Nephron progenitor cell (in vitro differentiated cells): Measurements from ENCODE around the gene TRIM15.

Experiments used
- DNase-seq: peaks from one replicate; pipeline ENCODE4 v3.0.0; 2021
- H3K27ac Mint-ChIP-seq: 2 replicates; pipeline ENCODE4 v1.8.0; 2021; ENCODE audit warnings: mild to moderate bottlenecking, moderate library complexity, mixed read lengths
- H3K27me3 Mint-ChIP-seq: 2 replicates; pipeline ENCODE4 v1.8.0; 2021; ENCODE audit warnings: mild to moderate bottlenecking, low read depth, mixed read lengths; ENCODE audit not compliant: poor library complexity
- H3K36me3 Mint-ChIP-seq: 2 replicates; pipeline ENCODE4 v1.8.0; 2021; ENCODE audit warnings: low read depth, mixed read lengths
- H3K4me1 Mint-ChIP-seq: 2 replicates; pipeline ENCODE4 v1.8.0; 2021; ENCODE audit warnings: mixed read lengths
- H3K4me3 Mint-ChIP-seq: 2 replicates; pipeline ENCODE4 v1.8.0; 2021; ENCODE audit warnings: mild to moderate bottlenecking, moderate library complexity, mixed read lengths
- H3K9me3 Mint-ChIP-seq: 2 replicates; pipeline ENCODE4 v1.8.0; 2021; ENCODE audit warnings: mild to moderate bottlenecking, moderate library complexity, mixed read lengths
- TF ChIP-seq, protein P1 (sequence below): fragments of 200-600 bp; sonication (generic); IDR thresholded peaks from 2 replicates; pipeline ENCODE4 v1.5.0; 2021; ENCODE audit warnings: antibody characterized with exemption

The TRIM15 gene

DNA sequence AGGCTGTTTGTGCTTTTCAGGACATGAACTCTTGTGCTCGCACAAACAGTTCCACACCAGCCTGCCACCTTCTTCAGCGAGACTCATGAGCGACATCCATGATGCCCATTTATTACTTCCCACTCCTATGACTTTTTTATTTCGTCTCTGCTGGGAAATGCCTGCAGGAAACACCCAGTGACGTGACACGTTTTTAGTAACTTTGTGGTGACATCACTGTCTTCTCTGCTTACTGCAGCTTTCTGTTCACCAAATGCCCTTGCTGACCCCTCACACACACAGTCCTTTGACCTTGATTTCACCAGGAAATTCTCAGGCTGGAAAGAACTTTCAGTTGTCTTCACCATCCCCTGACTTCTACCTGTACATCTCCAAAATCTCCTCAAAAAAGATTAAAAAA is 18.5 kb upstream of the TRIM15 start:
- Mint-ChIP-seq H3K27me3 (peaks cover 41% of the 10 kb centered on the region), H3K4me1 (no peaks in the 10 kb centered on the region), H3K27ac (no peak overlapping the region)

DNA sequence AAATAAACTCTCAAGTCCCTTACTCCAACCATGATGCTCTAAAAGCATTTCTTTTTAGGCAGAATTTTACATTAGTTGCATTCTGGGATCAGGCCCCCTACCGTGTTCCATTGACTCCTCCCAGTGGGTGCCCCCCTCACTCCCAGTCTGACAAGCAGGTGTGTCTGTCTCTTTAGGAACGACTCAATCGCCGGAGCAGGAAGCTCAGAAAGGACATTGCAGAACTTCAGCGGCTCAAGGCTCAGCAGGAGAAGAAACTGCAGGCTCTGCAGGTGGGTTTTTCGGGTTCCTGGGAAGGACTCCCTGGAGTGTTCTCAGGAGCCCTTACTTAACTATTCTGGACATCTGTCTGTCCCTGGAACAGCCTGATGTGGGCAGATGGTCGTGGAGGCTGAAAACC is 17.5 kb upstream of the TRIM15 start:
- no peaks in the 10 kb centered on the region for H3K9me3 Mint-ChIP-seq
- no peak overlapping the region for H3K4me3 Mint-ChIP-seq
- TF ChIP-seq, protein P1, sequence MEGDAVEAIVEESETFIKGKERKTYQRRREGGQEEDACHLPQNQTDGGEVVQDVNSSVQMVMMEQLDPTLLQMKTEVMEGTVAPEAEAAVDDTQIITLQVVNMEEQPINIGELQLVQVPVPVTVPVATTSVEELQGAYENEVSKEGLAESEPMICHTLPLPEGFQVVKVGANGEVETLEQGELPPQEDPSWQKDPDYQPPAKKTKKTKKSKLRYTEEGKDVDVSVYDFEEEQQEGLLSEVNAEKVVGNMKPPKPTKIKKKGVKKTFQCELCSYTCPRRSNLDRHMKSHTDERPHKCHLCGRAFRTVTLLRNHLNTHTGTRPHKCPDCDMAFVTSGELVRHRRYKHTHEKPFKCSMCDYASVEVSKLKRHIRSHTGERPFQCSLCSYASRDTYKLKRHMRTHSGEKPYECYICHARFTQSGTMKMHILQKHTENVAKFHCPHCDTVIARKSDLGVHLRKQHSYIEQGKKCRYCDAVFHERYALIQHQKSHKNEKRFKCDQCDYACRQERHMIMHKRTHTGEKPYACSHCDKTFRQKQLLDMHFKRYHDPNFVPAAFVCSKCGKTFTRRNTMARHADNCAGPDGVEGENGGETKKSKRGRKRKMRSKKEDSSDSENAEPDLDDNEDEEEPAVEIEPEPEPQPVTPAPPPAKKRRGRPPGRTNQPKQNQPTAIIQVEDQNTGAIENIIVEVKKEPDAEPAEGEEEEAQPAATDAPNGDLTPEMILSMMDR: no peak
- no peak for DNase-seq
- H3K27me3 Mint-ChIP-seq: peaks cover 37% of the 10 kb centered on the region
- no peaks in the 10 kb centered on the region for H3K4me1 Mint-ChIP-seq
- H3K36me3 Mint-ChIP-seq: no peaks in the 10 kb centered on the region
- H3K27ac Mint-ChIP-seq: no peak overlapping the region

More for the DNA sequence above, 18.5 kb upstream of the TRIM15 start:
- no peaks in the 10 kb centered on the region for H3K36me3 Mint-ChIP-seq
- TF ChIP-seq, protein P1: no peak
- DNase-seq: no peak
- no peak overlapping the region for H3K4me3 Mint-ChIP-seq
- no peaks in the 10 kb centered on the region for H3K9me3 Mint-ChIP-seq

DNA sequence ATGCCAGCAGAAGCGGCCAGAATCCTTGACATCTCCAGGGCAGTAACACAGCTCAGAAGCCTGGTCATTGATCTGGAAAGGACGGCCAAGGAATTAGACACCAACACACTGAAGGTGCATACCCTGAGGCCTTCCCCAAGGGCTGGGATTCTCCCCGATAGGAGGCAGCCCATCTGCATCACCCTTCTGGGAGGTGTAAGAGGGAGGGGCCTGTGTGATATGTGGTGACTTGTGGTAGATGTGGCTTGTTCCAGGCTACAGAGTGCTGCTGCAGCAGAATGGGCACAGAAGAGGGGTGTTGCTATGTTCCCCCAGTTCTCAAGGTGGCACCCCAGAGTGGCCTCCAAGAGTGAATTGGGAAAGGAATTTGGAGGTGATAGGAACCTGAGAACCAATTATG is 16.2 kb upstream of the TRIM15 start:
- Mint-ChIP-seq H3K4me3 (no peak overlapping the region), H3K27me3 (peaks cover 31% of the 10 kb centered on the region), H3K27ac (no peak overlapping the region), H3K9me3 (no peaks in the 10 kb centered on the region), H3K36me3 (no peaks in the 10 kb centered on the region), H3K4me1 (no peaks in the 10 kb centered on the region)
- no peak for DNase-seq
- TF ChIP-seq, protein P1: no peak

DNA sequence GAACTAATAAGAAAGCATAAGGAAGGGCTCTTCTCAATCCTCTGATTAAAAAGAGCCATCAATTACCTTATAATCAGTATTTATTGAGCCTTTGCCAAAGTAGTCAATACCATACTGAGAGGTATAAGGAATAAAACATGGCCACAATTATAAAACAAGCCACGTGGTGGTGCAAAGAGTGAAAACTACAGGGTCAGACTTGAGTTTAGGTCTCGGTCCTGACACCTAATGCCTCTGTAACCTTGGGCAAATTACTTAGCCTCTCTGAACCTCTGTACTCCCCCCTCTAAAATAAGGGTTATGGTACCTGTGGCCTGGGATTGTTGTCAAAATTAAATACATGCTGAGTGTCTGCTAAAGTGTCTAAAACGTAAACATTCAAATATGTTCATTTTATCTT is 14.1 kb upstream of the TRIM15 start:
- H3K9me3 Mint-ChIP-seq: no peaks in the 10 kb centered on the region
- peaks cover 28% of the 10 kb centered on the region for H3K27me3 Mint-ChIP-seq
- H3K4me1 Mint-ChIP-seq: no peaks in the 10 kb centered on the region
- H3K36me3 Mint-ChIP-seq: no peaks in the 10 kb centered on the region
- no peak overlapping the region for H3K27ac Mint-ChIP-seq
- H3K4me3 Mint-ChIP-seq: no peak overlapping the region
- TF ChIP-seq, protein P1: no peak
- DNase-seq: no peak

DNA sequence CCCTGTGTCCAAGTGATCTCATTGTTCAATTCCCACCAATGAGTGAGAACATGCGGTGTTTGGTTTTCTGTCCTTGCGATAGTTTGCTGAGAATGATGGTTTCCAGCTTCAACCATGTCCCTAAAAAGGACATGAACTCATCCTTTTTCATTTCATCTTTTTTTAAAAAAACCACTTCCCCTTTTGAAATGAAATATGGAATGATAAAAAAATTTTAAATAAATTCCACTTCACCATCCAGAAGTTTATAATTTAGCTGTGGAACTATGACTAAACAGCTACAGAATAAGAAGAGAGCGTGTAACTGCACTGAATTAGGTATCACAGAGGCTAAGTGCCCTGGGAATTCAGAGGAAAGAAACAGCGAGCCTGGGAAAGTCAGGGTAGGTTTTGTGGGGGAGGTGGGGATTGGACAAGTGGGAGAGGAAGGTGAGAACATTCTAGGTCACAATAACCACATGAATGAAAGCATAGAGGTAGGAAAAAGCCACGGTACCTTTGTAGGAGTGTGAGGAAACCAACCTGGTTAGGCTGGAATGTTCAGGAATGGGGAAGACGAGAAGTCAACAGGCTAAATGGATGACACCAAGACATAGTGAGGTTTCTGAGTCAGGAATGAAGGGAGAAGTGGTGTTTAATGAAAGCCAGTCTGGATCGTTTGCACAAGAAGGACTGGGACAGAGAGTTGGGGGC is 13.3 kb upstream of the TRIM15 start:
- H3K4me3 Mint-ChIP-seq: no peak overlapping the region
- TF ChIP-seq, protein P1: no peak
- H3K27me3 Mint-ChIP-seq: peaks cover 31% of the 10 kb centered on the region

More for the DNA sequence above, 13.3 kb upstream of the TRIM15 start:
- Mint-ChIP-seq H3K4me1 (no peaks in the 10 kb centered on the region), H3K9me3 (no peaks in the 10 kb centered on the region), H3K36me3 (no peaks in the 10 kb centered on the region), H3K27ac (no peak overlapping the region)
- DNase-seq: no peak
